Endothelial cell of umbilical vein (primary cell): ENCODE results near the gene UNKL.

Experiments used
- CTCF ChIP-seq, 2 donors: IDR thresholded peaks; 1 replicate in 1 of 2; 2 replicates in 1 of 2; pipeline ENCODE4 v1.5.1; 2011; ENCODE audit warnings: low read length in 2 of 2, mild to moderate bottlenecking in 2 of 2, moderate library complexity in 2 of 2, control low read depth in 1 of 2, inconsistent platforms in 1 of 2, low read depth in 1 of 2; ENCODE audit not compliant: insufficient read depth in 1 of 2; ENCODE audit errors: extremely low read depth in 1 of 2
- EZH2 ChIP-seq: IDR thresholded peaks from 2 replicates; pipeline ENCODE4 v1.6.1; 2012; ENCODE audit warnings: borderline replicate concordance, low read depth, mild to moderate bottlenecking, moderate library complexity, low read length, inconsistent platforms; ENCODE audit not compliant: severe bottlenecking
- MAX ChIP-seq: IDR thresholded peaks from 2 replicates; pipeline ENCODE4 v1.6.1; 2011; ENCODE audit not compliant: insufficient read depth, insufficient read length
- POLR2AphosphoS5 ChIP-seq: IDR thresholded peaks from 2 replicates; pipeline ENCODE4 v1.6.1; 2012; ENCODE audit warnings: low read depth, mild to moderate bottlenecking, control low read depth, low read length, moderate library complexity; ENCODE audit not compliant: insufficient read depth

GRCh38 chr16:1433263-1433560, 18.7 kb upstream of the UNKL start:
- TF ChIP-seq CTCF (IDR thresholded peaks at IDR 0.05; ENCODE audit: extremely low read depth in 1 of 2, insufficient read depth in 1 of 2, low read depth in 1 of 2, low read length in 2 of 2) (no peak), MAX (no peak), EZH2 (no peak), POLR2AphosphoS5 (no peak)
